ENCODE data around the gene GADD45B.

GRCh38 chr19:2488405-2488941, 12.5 kb downstream of the GADD45B start:
- TF ChIP-seq CTCF (conservative IDR thresholded peaks at IDR 0.05) (no peak), EZH2 (IDR thresholded peaks at IDR 0.05; ENCODE audit: low read depth) (no peak)
